ENCODE measurements around the gene ASB12.
A peak's percentile ranks its signal among the peaks of the same experiment; 100 is the strongest.
"Not testable (repeated sequence)": the region's sequence is repeated elsewhere in the genome, so short reads cannot be mapped to it uniquely, and the experiment has no call there.

The ASB12 gene, protein sequence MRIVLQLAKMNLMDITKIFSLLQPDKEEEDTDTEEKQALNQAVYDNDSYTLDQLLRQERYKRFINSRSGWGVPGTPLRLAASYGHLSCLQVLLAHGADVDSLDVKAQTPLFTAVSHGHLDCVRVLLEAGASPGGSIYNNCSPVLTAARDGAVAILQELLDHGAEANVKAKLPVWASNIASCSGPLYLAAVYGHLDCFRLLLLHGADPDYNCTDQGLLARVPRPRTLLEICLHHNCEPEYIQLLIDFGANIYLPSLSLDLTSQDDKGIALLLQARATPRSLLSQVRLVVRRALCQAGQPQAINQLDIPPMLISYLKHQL

GRCh38 chrX:64230123-64230970 lies at the start of gene ASB12:
Gene ASB12 (minus strand): TSS chrX:64230607. CDS start chrX:64225650, 4,957 bp downstream.
- no peaks in the 10 kb centered on the region for H3K27me3 Mint-ChIP-seq (ENCODE audit: low read depth)
- no peaks in the 10 kb centered on the region for H3K4me1 Mint-ChIP-seq (ENCODE audit: low read depth)
- H3K9me3 Mint-ChIP-seq, result no peaks in the 10 kb centered on the region
- DNase-seq (ENCODE audit: low spot score), result no peak
- no peak within 1 kb of the TSS for H3K27ac Mint-ChIP-seq
- no peaks in the 10 kb centered on the region for H3K36me3 Mint-ChIP-seq (ENCODE audit: low read depth)
- no peak within 1 kb of the TSS for H3K4me3 Mint-ChIP-seq

- no peak overlapping the region for H3K27ac Mint-ChIP-seq
- H3K9me3 Mint-ChIP-seq, result peaks cover under 1% of the 10 kb centered on the region
- no peaks in the 10 kb centered on the region for H3K36me3 Mint-ChIP-seq (ENCODE audit: low read depth)
These were observed 34.9 kb upstream of the ASB12 start for GRCh38 chrX:64265265-64265664.

DNA sequence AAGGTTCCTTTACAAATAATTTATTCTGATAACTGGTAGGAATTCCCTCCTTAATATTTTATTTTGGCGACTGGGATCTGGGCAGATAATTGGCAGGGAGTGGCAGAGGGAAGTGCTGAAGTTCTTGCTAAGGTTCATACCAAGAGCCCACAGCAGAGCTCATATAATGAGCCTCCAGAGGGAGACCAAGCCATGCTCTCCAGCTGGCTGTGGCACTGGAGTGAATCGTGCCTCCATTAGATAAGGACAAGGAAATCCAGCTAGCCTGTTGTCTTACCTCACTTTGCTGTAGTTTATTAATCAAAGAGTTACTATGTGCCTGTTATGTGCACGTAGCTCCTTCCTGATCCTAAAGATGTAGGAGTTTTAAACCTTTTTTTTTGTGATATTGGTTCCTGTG lies 1.3 kb downstream of the ASB12 start:
- DNase-seq (ENCODE audit: low spot score), result no peak
- Mint-ChIP-seq H3K36me3 (ENCODE audit: low read depth) (no peaks in the 10 kb centered on the region), H3K27me3 (ENCODE audit: low read depth) (no peaks in the 10 kb centered on the region), H3K4me1 (ENCODE audit: low read depth) (no peaks in the 10 kb centered on the region), H3K27ac (no peak overlapping the region), H3K4me3 (no peak overlapping the region), H3K9me3 (no peaks in the 10 kb centered on the region)

More at GRCh38 chrX:64265265-64265664, 34.9 kb upstream of the ASB12 start:
- no peak for DNase-seq (ENCODE audit: low spot score)
- H3K27me3 Mint-ChIP-seq (ENCODE audit: low read depth), result no peaks in the 10 kb centered on the region
- no peak overlapping the region for H3K4me3 Mint-ChIP-seq
- no peaks in the 10 kb centered on the region for H3K4me1 Mint-ChIP-seq (ENCODE audit: low read depth)

GRCh38 chrX:64218023-64218422 lies 12.4 kb downstream of the ASB12 start:
- Mint-ChIP-seq H3K9me3 (no peaks in the 10 kb centered on the region), H3K4me3 (no peak overlapping the region), H3K4me1 (ENCODE audit: low read depth) (no peaks in the 10 kb centered on the region), H3K36me3 (ENCODE audit: low read depth) (no peaks in the 10 kb centered on the region), H3K27ac (no peak overlapping the region), H3K27me3 (ENCODE audit: low read depth) (no peaks in the 10 kb centered on the region)
- DNase-seq (ENCODE audit: low spot score), result no peak

GRCh38 chrX:64213989-64214388 lies 16.4 kb downstream of the ASB12 start:
- not testable (repeated sequence) for H3K4me3 Mint-ChIP-seq; H3K9me3 Mint-ChIP-seq; H3K27ac Mint-ChIP-seq; H3K4me1 Mint-ChIP-seq (ENCODE audit: low read depth); DNase-seq (ENCODE audit: low spot score); H3K27me3 Mint-ChIP-seq (ENCODE audit: low read depth); H3K36me3 Mint-ChIP-seq (ENCODE audit: low read depth)

GRCh38 chrX:64206556-64207162 lies 23.7 kb downstream of the ASB12 start:
- peak overlapping the region; percentile 88 for H3K4me3 Mint-ChIP-seq
- H3K27me3 Mint-ChIP-seq (ENCODE audit: low read depth), result no peaks in the 10 kb centered on the region
- DNase-seq (ENCODE audit: low spot score), result no peak
- H3K9me3 Mint-ChIP-seq, result no peaks in the 10 kb centered on the region
- H3K4me1 Mint-ChIP-seq (ENCODE audit: low read depth), result peaks cover 2% of the 10 kb centered on the region
- no peaks in the 10 kb centered on the region for H3K36me3 Mint-ChIP-seq (ENCODE audit: low read depth)
- peak overlapping the region; percentile 92 for H3K27ac Mint-ChIP-seq

DNA sequence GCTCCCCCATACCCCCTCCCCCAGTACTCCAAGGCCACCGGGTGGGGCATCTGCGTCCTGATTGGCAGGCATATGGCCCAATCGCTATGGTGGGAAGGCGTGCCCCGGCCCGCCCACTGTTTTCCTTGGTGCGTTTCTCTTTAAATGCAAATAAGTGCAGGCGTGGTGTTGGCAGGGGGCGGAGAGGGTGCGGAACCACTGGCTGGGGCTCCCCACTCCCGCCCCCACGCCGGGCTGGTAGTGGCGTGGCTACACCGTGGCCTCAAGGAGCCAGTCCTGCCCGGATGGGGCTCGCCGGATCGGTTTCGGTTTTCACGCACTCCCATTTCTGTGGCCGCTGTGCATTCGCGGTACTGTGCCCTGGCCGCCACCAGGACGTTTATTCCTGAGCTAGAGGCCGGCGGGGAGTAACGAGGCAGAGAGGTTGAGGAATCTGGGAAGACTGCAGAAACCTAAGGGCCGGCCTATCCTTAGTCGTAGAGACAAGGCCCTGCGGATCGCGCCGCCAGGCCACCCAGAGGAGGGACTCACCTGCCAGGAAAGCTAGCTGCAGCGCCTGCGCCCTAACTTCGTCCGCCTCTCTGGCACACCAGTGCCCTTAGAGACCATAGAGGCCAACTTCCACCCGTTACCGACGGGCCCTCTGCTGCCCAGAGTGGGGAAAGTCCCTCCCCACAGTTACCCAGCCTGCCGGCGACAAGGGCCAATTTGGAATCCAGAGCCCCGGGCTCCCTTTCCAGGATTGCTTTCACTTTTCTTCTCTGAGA lies 24.5 kb downstream of the ASB12 start:
- peaks cover 2% of the 10 kb centered on the region for H3K4me1 Mint-ChIP-seq (ENCODE audit: low read depth)
- H3K27me3 Mint-ChIP-seq (ENCODE audit: low read depth), result no peaks in the 10 kb centered on the region
- no peaks in the 10 kb centered on the region for H3K36me3 Mint-ChIP-seq (ENCODE audit: low read depth)

GRCh38 chrX:64205441-64205734 lies 25.0 kb downstream of the ASB12 start, which contains the start of gene AMER1:
Gene AMER1 (minus strand): TSS chrX:64205708. CDS start chrX:64193286, 12,422 bp downstream.
- peak within 1 kb of the TSS; percentile 88 for H3K4me3 Mint-ChIP-seq
- H3K27me3 Mint-ChIP-seq (ENCODE audit: low read depth), result no peaks in the 10 kb centered on the region
- H3K4me1 Mint-ChIP-seq (ENCODE audit: low read depth), result peaks cover 2% of the 10 kb centered on the region
- H3K9me3 Mint-ChIP-seq, result no peaks in the 10 kb centered on the region
- DNase-seq (ENCODE audit: low spot score), result no peak
- peak within 1 kb of the TSS; percentile 92 for H3K27ac Mint-ChIP-seq
- no peaks in the 10 kb centered on the region for H3K36me3 Mint-ChIP-seq (ENCODE audit: low read depth)

More for the DNA sequence above, 24.5 kb downstream of the ASB12 start:
- Mint-ChIP-seq H3K4me3 (peak overlapping the region; percentile 88), H3K27ac (peak overlapping the region; percentile 92), H3K9me3 (no peaks in the 10 kb centered on the region)
- peak; percentile 86 for DNase-seq (ENCODE audit: low spot score)

- Mint-ChIP-seq H3K4me1 (ENCODE audit: low read depth) (peaks cover 2% of the 10 kb centered on the region), H3K27ac (peak overlapping the region; percentile 52), H3K9me3 (no peaks in the 10 kb centered on the region), H3K36me3 (ENCODE audit: low read depth) (no peaks in the 10 kb centered on the region), H3K27me3 (ENCODE audit: low read depth) (no peaks in the 10 kb centered on the region), H3K4me3 (peak overlapping the region; percentile 88)
- peak; percentile 4 for DNase-seq (ENCODE audit: low spot score)
These were observed 25.5 kb downstream of the ASB12 start for GRCh38 chrX:64204701-64205440.

- H3K27ac Mint-ChIP-seq, result no peak overlapping the region
These were observed 26.2 kb downstream of the ASB12 start for GRCh38 chrX:64204252-64204651.

GRCh38 chrX:64202808-64203325 lies 27.5 kb downstream of the ASB12 start:
- DNase-seq (ENCODE audit: low spot score), result no peak
- Mint-ChIP-seq H3K27ac (no peak overlapping the region), H3K36me3 (ENCODE audit: low read depth) (no peaks in the 10 kb centered on the region), H3K4me1 (ENCODE audit: low read depth) (peaks cover 2% of the 10 kb centered on the region), H3K9me3 (no peaks in the 10 kb centered on the region), H3K27me3 (ENCODE audit: low read depth) (no peaks in the 10 kb centered on the region), H3K4me3 (no peak overlapping the region)

More at GRCh38 chrX:64204252-64204651, 26.2 kb downstream of the ASB12 start:
- Mint-ChIP-seq H3K4me3 (peak overlapping the region; percentile 70), H3K9me3 (no peaks in the 10 kb centered on the region), H3K4me1 (ENCODE audit: low read depth) (peaks cover 2% of the 10 kb centered on the region), H3K36me3 (ENCODE audit: low read depth) (no peaks in the 10 kb centered on the region), H3K27me3 (ENCODE audit: low read depth) (no peaks in the 10 kb centered on the region)
- DNase-seq (ENCODE audit: low spot score), result no peak

DNA sequence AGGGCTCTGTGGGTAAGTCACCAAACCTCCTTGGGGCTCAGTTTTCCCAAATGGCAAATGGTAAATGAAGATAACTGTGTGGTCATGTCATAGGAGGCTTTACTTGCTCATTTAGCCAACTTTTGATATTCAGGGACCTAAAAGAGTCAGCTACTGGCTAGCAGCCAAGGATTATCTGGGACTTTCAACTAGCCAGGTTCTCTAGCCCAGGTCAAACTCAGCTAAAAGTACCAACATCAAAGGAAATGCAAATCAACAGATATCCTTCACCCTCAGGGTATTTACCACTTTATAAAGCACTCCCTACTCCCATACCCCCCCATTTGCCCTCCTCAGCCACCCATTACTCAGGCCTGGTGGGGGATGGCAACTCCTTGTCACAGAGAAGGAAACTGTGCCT lies 32.4 kb downstream of the ASB12 start:
- no peaks in the 10 kb centered on the region for H3K9me3 Mint-ChIP-seq
- no peak overlapping the region for H3K27ac Mint-ChIP-seq
- DNase-seq (ENCODE audit: low spot score), result no peak
- H3K27me3 Mint-ChIP-seq (ENCODE audit: low read depth), result no peaks in the 10 kb centered on the region
- H3K36me3 Mint-ChIP-seq (ENCODE audit: low read depth), result no peaks in the 10 kb centered on the region
- H3K4me1 Mint-ChIP-seq (ENCODE audit: low read depth), result peaks cover 2% of the 10 kb centered on the region
- H3K4me3 Mint-ChIP-seq, result no peak overlapping the region

GRCh38 chrX:64196606-64197005 lies 33.8 kb downstream of the ASB12 start:
- no peaks in the 10 kb centered on the region for H3K27me3 Mint-ChIP-seq (ENCODE audit: low read depth)
- H3K36me3 Mint-ChIP-seq (ENCODE audit: low read depth), result peaks cover 4% of the 10 kb centered on the region
- no peaks in the 10 kb centered on the region for H3K9me3 Mint-ChIP-seq
- H3K4me1 Mint-ChIP-seq (ENCODE audit: low read depth), result no peaks in the 10 kb centered on the region
- H3K27ac Mint-ChIP-seq, result no peak overlapping the region
- DNase-seq (ENCODE audit: low spot score), result no peak
- no peak overlapping the region for H3K4me3 Mint-ChIP-seq
